Measurements from ENCODE around the gene MAP7D1.
A peak's percentile ranks its signal among the peaks of the same experiment; 100 is the strongest.

Gene MAP7D1

DNA sequence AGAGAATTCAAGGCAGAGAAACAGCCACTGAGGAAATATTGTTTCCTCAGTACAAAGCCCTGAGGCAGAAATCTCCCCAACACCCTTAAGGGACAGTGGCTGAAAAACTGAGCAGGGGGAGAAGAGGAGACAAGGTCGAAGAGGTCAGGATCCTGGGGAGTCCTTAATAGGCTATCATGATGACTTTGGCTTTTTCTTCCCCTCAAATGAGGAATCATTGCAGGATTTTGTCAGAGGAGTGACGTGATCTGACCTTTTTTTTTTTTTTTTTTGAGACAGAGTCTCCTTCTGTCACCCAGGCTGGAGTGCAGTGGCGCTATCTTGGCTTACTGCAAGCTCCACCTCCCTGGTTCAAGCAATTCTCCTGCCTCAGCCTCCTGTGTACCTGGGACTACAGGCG, 10.2 kb downstream of the MAP7D1 start:
- no peak for TF ChIP-seq CTCF (IDR thresholded peaks at IDR 0.05)
- H3K4me3 ChIP-seq = no peak overlapping the region
- DNase-seq (ENCODE audit: low spot score) = no peak
- H3K27ac ChIP-seq = peak overlapping the region; percentile 19 to 59

DNA sequence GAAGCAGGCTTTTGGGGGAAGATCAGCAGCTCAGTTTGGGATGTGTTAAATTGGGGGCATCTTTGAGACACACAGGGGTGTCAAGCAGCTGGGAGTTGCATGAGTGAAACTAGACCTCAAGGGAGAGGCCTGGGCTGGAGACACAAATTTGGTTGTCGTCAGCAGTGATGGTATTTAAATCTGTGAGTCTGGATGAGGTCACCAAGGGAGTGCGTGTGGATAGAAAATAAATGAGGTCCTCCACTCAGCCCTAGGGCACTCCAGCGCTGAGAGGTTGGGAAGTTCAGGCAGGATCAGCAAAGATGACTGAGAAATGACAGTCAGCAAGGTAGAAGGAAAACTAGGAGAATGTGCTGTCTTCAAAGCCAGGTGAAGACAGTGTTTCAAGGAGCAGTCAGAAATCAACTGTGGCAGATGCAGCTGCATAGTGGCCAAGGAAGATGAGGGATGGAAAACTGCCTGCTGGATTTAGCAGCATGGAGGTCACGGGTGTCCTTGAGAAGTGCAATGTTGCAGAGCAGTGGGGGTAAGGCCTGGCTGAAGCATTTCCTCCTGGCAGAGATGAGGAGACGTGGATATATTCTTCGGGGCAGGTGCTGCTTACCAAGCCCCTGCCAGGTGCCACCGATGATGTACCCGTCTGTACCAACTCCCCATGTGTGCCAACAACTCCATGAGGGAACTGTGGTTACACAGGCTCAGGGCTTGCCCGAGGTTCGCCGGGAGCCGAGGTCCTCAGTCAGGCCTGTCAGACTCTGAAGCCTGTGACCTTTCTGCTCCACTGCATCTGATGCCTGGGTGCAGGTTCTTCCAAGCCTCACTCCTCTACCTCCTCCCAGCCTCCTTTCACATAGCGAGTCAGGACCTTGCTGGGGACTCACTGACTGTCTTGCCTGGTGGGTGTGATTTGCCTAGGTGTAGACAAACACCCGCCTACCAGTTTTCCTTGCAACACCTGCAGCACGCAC, 11.3 kb downstream of the MAP7D1 start:
- peak overlapping the region; percentile 7 to 34 for H3K27ac ChIP-seq
- DNase-seq (ENCODE audit: low spot score) = no peak
- TF ChIP-seq CTCF (IDR thresholded peaks at IDR 0.05) = no peak
- H3K4me3 ChIP-seq = no peak overlapping the region

DNA sequence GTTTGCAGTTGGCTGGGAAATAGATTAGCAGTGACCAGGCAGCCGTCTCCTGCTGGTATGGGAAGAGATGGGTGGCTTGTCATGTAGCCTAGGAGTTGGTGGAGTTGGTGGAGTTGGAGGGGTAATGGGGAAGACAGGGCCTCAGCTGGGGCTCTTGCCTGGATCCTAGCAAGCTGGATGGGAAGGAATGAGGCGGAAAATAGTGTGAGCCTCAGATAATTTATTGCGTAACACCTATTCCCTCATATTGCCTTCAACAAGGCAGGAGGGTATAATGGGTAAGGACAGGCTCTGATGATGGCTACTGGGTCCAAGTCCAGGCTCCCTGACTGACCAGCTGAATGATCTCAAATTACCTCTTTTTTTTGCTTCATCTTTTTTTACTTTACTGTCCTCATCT, 12.6 kb downstream of the MAP7D1 start:
- H3K4me3 ChIP-seq = no peak overlapping the region
- peak overlapping the region in 1 of 2 donors; percentile 26 for H3K27ac ChIP-seq
- no peak for TF ChIP-seq CTCF (IDR thresholded peaks at IDR 0.05)
- no peak for DNase-seq (ENCODE audit: low spot score)

DNA sequence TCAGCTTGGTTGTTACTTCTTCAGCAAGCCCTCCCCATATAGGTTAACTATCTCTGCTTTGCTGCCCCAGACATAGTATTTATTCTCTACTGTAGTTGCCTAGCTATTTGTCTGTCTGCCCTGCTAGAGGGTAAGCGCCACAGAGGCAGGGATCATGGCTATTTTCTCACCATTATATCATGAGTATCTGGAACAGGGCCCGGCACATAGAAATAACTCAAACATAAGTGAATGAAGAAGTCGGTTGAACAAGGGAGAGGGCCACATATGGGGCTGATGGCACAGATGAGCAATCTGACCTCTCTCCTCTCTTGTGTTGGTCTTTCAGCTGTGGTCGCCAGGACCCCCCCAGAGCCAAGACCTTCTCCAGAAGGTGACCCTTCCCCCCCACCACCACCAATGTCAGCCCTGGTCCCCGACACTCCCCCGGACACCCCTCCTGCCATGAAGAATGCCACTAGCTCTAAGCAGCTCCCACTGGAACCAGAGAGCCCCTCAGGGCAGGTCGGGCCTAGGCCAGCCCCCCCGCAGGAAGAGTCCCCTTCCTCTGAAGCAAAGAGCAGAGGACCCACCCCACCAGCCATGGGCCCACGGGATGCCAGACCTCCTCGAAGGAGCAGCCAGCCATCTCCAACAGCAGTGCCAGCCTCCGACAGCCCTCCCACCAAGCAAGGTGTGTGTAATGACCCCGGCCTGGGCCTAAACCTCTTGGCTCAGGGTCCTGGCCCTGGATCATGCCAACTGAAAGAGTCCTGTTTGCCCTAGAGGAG, 14.9 kb downstream of the MAP7D1 start:
- H3K27ac ChIP-seq = peak overlapping the region in 1 of 2 donors; percentile 24
- no peak for TF ChIP-seq CTCF (IDR thresholded peaks at IDR 0.05)
- no peak overlapping the region for H3K4me3 ChIP-seq
- no peak for DNase-seq (ENCODE audit: low spot score)

- TF ChIP-seq CTCF (IDR thresholded peaks at IDR 0.05) = no peak
- no peak overlapping the region for H3K4me3 ChIP-seq
- no peak overlapping the region for H3K27ac ChIP-seq
- DNase-seq (ENCODE audit: low spot score) = no peak
These were observed 16.2 kb downstream of the MAP7D1 start for GRCh38 chr1:36172017-36172747.

DNA sequence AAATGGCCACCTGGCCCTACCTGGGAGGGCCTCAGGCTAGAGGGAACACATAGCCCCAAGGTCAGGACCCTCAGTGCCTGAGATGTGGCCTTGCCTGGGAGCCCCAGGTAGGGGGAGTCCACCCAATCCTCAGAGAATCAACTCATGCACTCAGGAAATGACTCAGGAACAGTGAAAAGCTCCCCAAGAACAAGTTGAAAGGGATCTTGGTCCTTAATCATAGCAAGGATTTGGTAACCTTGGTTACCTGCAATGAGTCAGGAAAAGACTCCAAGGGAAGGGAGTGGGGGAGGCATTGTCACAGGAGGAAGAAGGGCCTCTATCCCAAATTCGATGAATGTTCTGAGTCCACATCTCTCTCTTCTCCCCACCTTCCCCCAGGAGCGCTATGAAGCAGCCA, 17.0 kb downstream of the MAP7D1 start:
- Histone ChIP-seq H3K4me3 (no peak overlapping the region), H3K27ac (peak overlapping the region in 1 of 2 donors; percentile 24)
- no peak for DNase-seq (ENCODE audit: low spot score)
- TF ChIP-seq CTCF (IDR thresholded peaks at IDR 0.05) = no peak

Measured in coronary artery (tissue), 2 donors.